HG02763 (cell line): ENCODE results near the gene GALNT6.
A peak's percentile ranks its signal among the peaks of the same experiment; 100 is the strongest.

Experiments
- ATAC-seq: cut with Tn5 transposase; IDR thresholded peaks from one replicate; pipeline ENCODE4 v1.9.1; 2021; ENCODE audit warnings: mild to moderate bottlenecking, moderate library complexity; ENCODE audit not compliant: unreplicated experiment

GALNT6 gene

GRCh38 chr12:51383269-51383905, 7.8 kb downstream of the GALNT6 start:
- no peak for ATAC-seq

- no peak for ATAC-seq
These were observed 9.0 kb downstream of the GALNT6 start for GRCh38 chr12:51382173-51382572.

- ATAC-seq: no peak
These were observed 9.8 kb downstream of the GALNT6 start for GRCh38 chr12:51381226-51382079.

GRCh38 chr12:51379571-51379970, 11.6 kb downstream of the GALNT6 start:
- ATAC-seq: no peak

- no peak for ATAC-seq
These were observed 12.5 kb downstream of the GALNT6 start for GRCh38 chr12:51378749-51379148.

GRCh38 chr12:51377099-51377984, 13.9 kb downstream of the GALNT6 start:
- ATAC-seq: no peak

GRCh38 chr12:51374856-51375255, 16.4 kb downstream of the GALNT6 start:
- no peak for ATAC-seq

- no peak for ATAC-seq
These were observed 16.8 kb downstream of the GALNT6 start for GRCh38 chr12:51374361-51374760.

- ATAC-seq: no peak
These were observed 18.0 kb downstream of the GALNT6 start for GRCh38 chr12:51373187-51373586.

GRCh38 chr12:51372021-51372420, 19.2 kb downstream of the GALNT6 start:
- ATAC-seq: no peak

GRCh38 chr12:51371295-51371953, 19.8 kb downstream of the GALNT6 start:
- ATAC-seq: no peak

GRCh38 chr12:51370667-51371066, 20.5 kb downstream of the GALNT6 start:
- ATAC-seq: no peak

- ATAC-seq: no peak
These were observed 21.6 kb downstream of the GALNT6 start for GRCh38 chr12:51369581-51369980.

- peak; percentile 99 for ATAC-seq
These were observed 22.3 kb downstream of the GALNT6 start for GRCh38 chr12:51368640-51369517.

GRCh38 chr12:51365276-51365675, 25.9 kb downstream of the GALNT6 start:
- no peak for ATAC-seq

GRCh38 chr12:51364001-51364400, 27.2 kb downstream of the GALNT6 start:
- ATAC-seq: no peak

- ATAC-seq: no peak
These were observed 28.4 kb downstream of the GALNT6 start for GRCh38 chr12:51362747-51363342.

- no peak for ATAC-seq
These were observed 28.9 kb downstream of the GALNT6 start for GRCh38 chr12:51362307-51362706.
